ENCODE measurements around the gene IL17RB.

IL17RB gene

DNA sequence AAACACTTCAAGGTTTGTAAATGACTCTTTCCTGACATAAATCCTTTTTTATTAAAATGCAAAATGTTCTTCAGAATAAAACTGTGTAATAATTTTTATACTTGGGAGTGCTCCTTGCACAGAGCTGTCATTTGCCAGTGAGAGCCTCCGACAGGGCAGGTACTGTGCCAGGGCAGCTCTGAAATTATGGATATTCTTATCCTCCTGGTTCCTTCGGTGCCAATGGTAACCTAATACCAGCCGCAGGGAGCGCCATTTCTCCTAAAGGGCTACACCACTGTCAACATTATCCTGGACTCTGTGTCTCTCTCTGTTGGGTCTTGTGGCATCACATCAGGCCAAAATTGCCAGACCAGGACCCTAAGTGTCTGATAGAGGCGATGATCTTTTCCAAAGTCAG is 33.1 kb upstream of the IL17RB start:
- DNase-seq, result no peak

DNA sequence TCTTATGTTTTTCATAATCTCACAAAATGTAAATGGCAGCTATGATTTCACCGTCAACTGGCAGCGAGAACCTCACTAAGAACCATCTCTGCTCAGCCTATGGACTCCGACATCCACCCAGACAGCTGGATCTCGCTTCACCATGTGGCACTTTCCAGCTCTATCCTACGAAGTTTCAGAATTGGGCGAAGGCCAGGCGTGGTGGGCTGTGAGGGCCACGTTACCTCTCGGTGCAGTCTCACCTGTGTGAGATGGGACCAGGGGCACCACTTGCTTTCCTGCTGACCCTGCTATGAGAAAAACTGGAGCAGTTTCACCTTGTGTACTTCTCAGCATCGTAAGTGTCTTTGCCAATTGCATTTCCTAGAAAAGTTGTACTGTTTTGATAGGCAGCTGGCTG is 32.5 kb upstream of the IL17RB start:
- no peak for DNase-seq

DNA sequence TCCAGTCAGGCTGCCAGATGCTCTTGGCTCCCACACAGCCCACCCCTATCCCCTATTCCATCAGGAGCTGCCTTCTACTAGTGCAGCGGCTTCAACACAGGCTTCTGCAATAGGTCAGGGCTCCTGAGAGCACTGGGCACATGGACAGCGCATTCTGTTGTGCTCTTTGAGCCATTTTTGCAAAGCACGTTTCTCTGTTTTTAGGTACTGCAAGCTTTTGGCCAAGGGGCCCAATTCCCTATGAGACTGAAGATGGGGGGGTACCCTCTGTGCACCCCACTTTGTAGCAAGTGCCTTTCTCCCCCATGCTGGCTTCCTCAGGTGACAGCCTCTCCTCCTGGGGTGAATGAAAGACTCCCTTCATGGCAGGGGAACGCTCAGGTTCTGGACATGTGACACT is 31.3 kb upstream of the IL17RB start:
- DNase-seq, result no peak

DNA sequence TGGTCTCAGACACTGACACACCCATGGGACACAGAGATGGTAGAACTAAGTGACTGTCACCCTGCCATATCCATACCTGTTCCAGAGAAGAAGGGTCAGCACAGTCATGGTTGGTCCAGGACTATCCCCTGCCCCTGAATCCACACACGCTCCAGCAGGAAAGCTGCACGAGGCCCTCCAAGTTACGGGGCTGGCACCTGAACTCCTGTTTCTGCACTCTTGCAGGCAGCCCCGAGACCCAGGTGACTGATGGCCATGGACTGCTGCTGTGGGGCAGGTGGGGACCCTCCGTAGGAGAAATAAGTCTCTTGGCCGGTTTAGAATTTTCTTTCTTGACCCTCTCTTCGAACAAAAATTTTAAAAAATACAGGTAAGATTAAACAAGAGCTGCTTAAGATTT is 30.7 kb upstream of the IL17RB start:
- DNase-seq, result no peak

DNA sequence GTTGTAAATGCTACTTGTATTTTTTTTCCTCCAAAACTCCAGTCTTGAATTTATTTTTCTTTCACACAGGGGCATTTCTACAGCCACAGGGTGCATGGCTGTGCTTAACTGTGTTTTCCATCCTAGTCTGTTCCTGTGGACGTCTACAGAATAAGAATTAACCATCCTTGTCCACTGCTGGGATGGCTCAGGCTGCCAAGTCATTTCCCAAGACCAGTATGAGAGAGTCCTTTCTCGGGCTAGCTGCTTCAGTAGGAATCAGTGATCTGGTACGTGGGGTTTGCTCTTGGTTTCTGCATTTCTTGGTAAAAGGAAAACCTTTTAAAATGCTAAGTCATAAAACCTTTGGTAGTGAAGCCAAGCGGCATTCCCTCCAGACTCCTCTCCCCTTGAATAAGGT is 29.9 kb upstream of the IL17RB start:
- DNase-seq, result no peak

DNA sequence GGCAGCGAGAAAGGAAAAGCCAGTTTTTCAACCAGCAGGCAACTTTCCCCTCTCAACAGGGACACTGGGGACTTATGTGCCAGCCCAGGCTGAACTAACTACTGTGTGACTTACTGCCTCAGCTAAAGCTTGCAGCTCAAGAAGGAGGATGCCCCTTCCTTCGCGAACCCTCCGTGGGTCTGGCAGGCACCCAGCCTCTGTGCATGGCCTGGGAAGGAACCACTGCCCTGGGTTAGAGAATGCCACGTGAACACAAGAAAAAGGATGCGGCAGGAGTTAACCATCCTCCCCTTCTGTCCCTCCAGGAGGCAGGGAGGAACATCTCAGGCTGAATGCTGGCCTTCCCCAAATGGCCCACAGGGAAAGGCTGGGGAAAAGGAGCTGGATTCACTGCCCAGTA is 29.2 kb upstream of the IL17RB start:
- DNase-seq, result no peak

DNA sequence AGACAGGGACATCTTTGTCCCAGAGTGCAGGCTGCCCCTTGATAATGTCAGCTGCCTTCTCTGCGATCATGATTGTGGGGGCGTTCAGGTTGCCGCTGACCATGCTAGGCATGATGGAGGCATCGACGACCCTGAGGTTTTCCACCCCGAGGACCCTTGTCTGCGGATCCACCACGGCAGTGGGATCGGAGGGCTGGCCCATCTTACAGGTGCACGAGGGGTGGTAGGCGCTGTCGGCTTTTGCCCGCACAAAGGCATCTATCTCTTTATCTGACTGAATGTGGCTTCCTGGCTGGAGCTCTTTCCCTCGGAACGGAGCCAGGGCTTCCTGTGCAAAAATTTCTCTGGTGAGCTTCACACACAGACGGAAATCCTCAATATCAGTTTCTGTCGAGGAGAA is 28.6 kb upstream of the IL17RB start:
- no peak for DNase-seq

DNA sequence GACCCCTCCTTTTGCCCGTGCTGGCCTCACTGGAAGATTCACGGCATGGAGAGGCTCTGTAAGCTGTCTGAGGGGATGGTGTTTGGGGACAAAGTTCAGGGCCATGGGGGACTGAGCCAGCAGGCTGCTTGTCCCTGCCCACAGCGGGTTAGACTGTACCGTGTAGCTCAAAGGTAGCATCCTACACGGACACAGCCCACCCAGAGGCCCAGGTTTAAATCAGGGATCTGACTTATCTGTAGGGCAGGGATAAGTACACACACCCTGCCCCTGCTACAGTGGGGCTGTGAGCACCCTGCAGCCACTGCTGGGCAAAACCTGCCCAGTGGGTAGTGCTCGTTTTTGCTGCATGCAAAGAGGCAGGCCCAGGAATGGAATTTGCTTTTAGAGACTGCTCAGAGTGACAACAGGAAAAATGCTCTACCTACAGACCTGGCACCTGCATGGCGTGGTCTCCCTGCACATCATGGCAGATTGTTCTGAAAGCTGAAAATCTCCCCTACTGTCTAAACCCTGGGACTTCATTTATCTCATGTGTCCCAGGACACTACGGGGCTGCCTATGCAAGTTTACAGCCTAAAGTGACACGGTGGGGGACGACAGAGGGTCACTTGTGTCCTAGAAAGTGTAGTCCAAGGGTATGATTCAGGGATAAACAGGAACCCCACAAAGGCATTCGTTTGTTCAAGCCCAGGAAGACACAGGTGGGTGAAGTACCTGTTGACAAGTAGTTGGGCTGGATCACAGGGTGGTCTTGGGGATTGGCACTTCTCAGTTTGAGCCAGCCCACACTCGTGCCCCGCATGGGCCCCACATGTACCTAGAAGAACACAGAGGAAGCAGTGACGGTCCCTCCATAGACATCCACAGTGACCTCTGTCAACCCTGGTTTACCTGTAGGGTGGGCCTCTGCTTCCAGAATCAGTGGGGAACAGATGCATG is 27.9 kb upstream of the IL17RB start:
- DNase-seq, result no peak

DNA sequence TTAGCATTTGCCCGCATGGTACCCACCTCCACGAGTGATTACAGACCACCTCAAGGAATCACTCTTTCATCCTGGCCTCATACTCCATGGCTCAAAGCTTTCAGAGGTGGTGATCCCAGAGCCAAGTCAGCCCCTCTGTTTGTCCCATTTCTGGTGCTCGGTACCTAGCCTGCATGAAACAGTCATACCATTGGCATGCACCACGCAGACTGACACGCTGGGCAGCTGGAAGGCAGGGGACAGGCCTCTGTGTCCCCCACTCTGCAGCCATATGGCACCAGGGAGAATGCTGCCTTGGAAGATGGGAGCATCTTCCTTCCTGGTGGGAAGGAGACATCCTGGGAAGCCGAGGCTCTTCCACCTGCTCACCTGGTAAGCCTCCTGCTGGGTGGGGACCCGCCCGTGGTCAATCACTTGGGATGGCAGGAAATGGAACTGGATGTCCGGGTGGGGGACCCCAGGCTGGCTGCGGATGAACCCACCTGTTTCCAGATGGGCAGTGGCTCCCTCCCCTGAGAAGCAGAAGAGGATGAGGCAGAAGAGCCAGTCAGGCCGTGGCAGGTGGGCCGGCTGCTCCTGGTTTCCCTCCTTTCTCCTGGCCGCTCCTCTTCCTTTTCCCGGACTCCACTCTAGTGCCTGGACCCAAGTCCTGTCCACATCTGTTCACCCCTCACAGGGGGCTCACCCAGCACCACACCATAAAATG is 27.1 kb upstream of the IL17RB start:
- DNase-seq, result no peak

DNA sequence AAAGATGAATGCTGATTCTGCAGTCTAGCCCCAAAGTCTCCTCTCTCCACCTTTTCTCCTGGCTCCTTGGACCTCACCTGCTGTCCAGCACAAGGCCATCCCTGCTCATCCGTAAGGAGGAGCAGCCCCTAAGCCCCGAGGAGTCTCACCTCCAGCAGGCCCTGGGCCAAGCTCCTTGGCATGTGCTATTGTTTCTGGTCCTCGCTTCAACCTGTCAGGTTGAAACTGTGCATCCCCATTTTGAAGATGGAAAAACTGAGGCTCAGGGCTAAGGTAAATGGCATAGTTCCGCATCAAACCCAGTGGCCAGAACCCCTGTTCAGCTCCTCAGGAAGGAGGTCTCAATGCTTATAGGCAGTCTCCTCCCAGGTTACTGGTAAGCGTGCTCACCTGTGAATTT is 26.3 kb upstream of the IL17RB start:
- no peak for DNase-seq

DNA sequence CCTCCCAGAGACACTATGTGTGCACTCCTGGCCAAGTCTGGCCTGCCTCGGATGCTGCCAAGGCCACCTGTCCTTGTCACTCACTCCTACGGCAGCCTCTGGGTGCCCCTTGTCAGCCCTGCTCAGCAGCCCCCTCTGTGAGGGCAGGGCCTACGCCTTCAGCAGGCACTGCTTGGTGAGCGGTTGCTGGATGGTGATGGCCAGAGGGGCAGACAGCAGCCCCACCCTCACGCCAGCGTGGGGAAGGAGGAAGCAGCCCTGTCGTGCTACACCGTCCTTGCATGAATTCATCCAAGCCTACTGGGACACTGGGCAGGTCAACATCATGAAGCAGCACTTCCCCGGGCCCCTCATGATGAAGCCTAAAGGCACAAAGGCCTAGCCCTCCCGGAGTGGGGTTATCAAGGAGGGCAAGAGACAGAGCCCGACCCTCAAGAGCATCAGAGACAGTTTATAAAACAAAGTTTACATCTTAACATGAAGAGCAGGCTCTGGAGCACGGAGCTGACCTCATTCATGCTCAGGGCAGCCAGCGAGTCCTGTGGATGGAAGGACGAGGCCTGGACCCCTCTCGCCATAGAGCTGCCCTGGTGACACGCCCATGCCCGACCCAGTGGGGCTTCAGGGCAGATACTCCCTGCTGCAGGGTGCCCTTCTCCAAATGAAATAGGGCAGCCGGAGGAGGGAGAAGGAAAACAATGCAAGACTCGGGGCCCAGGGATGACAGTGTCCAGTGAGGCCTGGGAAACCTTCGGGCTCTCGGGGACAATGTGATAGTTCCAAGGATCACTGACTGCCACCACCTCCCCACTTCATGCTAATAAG is 25.4 kb upstream of the IL17RB start:
- no peak for DNase-seq

DNA sequence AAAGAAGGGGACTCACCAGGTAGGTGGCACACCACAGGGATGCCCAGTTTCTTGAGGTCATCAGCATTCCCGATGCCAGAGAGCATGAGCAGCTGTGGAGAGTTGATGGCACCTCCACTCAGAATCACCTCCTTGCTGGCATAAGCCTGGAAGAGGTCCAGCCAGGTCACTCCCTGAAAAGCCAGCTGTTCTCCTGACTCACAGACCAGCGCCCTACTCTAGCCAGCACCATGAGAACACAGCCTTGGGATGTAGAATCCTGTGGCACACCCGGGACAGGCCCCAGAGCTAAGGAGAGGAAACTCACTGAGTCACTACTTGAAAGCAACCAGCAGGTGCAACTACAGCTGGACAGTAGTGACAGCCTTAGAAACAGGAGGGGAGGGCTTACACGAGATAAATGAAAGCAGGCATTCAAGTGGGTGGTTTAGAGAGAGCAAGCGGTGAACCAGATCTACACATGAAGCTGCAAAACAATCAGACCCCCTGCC is 24.7 kb upstream of the IL17RB start:
- DNase-seq, result no peak

DNA sequence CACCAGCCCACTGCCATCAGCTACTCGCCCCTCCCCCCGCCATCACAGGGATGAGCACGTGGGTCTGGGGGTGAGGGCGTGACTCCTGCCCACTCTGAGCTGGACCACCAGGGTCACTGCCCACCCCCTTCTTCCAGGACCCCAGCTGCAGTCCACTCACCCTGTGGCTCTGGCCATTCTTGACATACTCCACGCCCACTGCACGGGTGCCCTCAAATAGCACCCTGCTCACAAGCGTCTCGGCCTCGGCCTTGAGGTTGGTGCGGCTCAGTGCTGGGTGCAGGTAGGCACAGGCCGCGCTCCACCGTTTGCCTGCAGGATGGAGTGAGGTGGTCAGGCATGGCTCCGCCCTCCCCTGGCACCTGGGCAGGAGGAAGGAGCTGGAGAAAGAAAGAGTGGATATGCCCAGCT is 24.0 kb upstream of the IL17RB start:
- DNase-seq, result no peak

DNA sequence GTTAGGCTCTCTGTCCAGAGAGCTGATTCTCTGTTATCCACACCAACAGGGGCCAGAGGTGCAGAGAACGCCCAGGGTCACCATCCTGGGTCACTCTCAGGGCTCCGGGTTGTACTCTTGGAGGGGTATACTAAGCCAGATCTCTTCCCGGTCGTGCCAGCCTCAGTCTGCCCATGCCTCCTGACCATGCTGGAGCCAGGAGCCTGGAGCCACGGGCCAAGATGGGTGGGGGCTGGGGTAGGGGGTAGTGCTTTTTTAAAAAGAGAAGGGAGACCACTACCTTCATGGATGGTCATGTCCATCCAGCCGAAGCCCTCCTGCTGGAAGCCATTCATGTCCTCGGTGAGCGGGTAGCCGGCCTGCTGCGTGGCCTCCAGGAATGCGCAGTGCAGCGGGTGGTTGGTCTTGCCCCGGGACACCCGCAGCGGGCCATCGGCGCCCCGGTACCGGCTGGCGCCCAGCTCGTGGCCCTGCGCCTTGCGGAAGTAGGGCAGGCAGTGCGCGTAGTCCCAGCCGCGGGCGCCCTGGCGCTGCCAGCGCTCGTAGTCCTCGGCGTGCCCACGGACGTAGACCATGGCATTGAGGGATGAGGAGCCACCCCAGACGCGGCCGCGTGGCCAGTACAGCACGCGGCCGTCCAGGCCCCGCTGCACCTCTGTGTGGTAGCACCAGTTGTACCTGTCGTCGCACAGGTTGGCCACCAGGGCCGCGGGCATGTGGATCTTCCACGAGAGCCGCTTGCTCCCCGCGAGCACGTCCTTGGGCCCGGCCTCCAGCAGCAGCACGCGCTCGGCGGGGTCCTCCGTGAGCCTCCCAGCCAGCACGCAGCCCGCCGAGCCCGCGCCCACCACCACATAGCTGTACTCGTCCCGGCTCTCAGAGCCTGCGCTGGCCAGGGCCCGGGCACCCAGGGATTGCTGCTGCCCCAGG is 23.1 kb upstream of the IL17RB start:
- DNase-seq, result no peak

DNA sequence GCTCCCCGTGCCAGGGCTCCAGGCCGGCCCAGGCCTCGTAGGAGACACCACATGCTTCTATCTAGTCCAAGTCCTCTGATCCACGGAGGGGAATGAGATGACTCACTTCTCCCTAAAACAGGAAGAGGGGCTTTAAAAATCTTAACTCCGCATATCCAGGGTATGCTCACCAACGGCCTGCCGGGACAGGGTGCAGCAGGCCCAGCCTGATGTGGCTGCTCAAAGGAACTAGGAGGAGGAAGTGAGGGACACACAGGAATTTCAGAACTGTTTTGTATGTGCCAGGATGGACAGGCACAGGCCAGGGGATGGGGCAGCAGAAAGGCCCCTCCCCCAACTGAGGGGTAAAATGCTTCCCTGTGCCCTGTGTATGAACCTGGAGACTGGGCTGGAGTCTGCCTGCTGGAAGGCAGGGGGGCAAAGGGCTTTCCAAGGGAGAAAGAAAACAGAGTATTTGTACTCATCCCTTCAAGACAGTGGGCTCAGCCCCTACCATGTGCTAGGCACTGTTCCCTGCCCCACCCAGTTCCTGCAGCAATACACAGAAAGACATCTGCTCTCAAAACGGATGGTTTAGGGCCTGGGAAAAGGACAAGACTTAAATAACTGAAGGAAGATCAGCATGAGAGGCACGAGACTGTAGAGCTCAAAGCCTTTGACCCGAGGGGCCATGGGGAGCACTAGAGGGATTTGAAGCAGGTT is 22.3 kb upstream of the IL17RB start:
- no peak for DNase-seq

DNA sequence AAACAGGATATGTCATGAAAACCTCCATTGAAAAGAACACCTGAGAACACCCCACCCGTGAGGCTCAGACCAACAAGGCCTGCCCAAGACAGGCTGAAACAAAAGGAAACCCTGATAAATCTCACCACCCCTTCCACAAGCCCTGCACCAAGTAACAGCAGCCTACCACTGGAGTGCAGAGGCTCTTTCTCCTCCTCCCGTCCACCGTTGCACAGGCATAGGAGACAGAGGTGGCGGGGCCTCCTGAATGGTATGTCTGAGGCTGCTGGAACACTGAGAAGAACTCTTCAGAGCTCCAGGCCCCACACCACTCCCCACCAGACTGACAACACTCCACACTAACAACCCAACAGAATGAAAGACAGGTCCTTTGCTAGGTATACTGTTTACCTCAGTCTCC is 21.6 kb upstream of the IL17RB start:
- no peak for DNase-seq

DNA sequence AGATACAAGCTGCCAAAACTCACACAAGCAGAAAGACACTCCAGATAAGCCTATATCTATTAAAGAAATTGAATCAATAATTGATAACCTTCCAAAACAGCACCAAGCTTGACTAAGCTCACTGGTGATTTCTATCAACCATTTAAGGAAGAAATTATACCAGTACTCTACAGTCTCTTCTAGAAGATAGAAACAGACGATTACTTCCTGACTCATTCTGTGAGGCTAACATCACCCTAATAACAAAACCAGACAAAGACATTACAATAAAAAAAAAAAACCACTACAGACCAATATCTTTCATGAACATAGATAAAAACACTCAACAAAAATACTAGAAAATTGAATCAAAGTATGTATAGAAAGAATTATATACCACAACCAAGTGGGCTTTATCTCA is 20.3 kb upstream of the IL17RB start:
- DNase-seq, result no peak

DNA sequence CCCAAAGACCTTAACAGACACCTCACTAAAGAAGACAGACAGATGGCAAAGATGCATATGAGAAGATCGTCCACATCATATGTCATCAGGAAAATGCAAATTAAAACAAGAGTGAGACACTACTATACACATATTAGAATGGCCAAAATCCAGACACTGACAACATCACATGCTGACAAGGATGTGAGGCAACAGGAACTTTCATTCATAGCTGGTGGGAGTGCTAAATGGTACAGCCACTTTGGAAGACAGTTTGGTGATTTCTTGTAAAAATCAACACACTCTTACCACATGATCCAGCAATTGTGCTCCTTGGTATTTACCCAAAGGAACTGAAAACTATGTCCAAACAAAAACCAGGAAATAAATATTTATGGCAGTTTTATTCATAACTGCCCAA is 17.8 kb upstream of the IL17RB start:
- no peak for DNase-seq

DNA sequence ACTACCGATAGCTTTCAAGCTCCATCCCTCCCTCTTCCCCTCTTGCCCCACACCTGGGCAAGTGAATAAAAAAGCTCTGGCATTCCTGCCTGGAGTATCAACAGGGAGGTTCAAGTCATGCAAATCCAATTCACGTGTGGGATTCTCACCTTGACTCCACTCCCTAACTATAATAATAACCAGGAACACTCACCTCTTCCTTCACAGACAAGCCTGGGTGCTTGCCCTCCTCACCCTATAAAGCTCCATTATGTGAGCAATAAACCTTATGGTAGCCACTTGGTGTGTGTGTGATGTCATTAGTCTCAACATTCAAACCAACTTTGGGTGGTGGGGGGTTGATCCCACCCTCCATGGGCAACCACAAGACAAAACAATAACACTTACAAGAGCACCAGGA is 16.8 kb upstream of the IL17RB start:
- DNase-seq, result no peak

DNA sequence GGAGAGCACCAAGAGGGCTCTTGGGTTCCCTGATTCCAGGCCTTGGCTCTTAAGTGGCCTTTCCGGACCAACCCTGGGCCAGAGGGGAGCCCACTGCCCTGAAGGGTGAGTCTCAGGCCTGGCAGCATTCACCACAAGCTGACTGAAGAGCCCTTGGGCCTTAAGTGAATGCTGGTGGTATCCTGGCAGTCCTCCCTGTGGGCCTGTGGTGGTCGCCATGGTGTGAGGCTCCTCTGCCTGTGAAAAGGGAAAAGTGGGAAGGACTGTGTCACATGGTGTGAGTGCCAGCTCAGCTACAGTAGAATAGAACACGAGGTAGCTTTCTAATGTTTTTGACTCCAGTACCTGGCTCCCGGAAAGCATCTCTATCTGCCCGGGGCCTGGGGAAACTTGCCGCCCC is 15.4 kb upstream of the IL17RB start:
- DNase-seq, result no peak

DNA sequence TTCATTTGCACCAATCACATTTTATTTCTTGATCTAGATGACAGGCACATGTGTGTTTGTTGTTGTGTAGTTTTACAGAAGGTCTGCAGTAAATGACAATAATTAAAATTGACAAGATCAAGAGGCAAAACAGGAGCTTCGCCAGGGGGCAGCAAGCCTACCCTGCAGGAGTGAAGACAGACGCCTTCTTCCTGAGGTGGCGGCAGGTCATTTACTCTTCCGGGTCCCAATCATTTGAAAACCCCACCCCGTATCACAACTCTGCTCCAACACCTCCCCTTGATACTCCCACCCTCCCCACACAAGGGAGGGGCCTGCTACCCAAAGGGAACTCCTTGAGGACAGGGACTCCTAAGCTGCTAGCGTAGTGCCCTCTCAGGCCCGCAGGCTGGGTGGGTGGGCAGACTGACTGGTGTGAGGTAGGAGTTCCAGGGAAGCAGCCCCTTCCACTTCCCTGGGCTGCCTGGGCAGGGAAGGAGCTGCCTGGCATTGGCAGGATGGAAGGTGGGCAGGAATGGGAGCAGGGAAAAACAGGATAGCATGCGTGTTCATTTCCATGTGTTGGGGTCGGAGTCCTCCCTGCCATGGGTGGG is 13.2 kb upstream of the IL17RB start:
- no peak for DNase-seq
